Stimulated activated CD4-positive, alpha-beta T cell treated with anti-CD3 and anti-CD28 coated beads, TNF-alpha, amount 100 ng/mL, for 1 hour (primary cell): ENCODE data around the gene PAM.
"Not testable (repeated sequence)": the region's sequence is repeated elsewhere in the genome, so short reads cannot be mapped to it uniquely, and the experiment has no call there.

ENCODE experiments used
- DNase-seq, 3 donors: peaks; one replicate each; pipeline ENCODE4 v3.0.0-alpha.2; 2020; ENCODE audit warnings: low read depth in 3 of 3, low spot score in 1 of 3

The PAM gene

GRCh38 chr5:102981957-102982635 lies 227.0 kb downstream of the PAM start:
- no peak for DNase-seq

DNA sequence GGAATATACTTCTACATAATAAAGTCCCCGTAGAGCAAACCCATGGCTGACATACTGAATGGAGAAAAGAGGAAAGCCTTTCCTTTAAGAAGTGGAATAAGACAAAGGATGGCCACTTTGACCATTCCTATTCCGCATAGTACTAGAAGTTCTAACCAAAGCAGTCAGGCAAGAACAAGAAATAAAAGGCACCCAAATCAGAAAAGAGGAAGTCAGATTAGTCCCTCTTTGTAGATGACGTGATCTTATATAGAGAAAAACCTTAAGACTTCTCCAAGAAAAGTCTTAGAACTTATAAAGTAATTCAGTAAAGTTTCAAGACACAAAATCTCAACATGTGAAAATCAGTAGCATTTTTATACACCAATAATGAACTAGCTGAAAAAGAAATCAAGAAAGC lies 231.0 kb downstream of the PAM start:
- no peak for DNase-seq

- DNase-seq = no peak
Measured at GRCh38 chr5:102988459-102988858, 233.4 kb downstream of the PAM start.

- no peak for DNase-seq
Measured at GRCh38 chr5:102991802-102992201, 236.7 kb downstream of the PAM start.

- no peak for DNase-seq
Measured at GRCh38 chr5:102996011-102996575, 241.0 kb downstream of the PAM start.

DNA sequence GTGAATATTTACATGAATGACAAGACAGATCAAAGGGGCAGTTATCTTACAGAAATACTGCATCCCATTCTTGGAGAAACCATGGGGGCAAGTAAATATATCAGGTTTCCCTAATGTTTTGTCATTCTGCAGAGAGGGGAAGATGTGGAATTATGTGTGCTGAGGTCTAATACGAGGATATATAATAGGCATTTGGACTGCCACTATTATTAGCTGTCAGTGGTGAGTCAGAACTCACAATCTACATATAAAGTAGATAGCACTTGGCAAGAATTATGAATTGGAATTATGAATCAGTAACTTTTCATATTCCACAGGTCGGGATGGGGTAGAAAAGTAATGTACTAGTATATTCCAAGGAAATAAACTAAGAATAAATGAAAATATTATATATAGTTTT lies 243.1 kb downstream of the PAM start:
- DNase-seq = no peak

GRCh38 chr5:102999191-102999590 lies 244.1 kb downstream of the PAM start:
- no peak for DNase-seq

- DNase-seq = not testable (repeated sequence)
Measured at GRCh38 chr5:102999621-103000020, 244.5 kb downstream of the PAM start.

- no peak for DNase-seq
Measured at GRCh38 chr5:103000089-103000488, 245.0 kb downstream of the PAM start.

DNA sequence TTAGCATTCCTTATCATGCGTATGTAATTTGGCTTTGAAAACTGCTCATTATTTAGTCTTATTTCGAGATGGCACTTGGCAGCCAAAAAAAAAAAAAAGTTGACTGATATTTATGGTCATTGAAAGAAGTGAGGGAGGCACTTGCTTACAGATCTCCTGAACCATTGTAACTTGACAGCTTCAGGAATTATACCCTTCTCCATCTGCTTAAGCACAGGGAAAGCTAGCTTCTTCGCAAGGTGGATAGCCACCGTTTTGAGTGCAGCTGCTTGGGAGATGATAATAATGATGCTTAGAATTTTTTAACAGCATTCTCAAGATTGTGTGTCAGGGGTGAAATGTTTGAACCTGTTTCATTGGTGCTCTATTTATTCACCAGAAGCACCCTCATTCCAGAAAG lies 248.8 kb downstream of the PAM start:
- DNase-seq = no peak

DNA sequence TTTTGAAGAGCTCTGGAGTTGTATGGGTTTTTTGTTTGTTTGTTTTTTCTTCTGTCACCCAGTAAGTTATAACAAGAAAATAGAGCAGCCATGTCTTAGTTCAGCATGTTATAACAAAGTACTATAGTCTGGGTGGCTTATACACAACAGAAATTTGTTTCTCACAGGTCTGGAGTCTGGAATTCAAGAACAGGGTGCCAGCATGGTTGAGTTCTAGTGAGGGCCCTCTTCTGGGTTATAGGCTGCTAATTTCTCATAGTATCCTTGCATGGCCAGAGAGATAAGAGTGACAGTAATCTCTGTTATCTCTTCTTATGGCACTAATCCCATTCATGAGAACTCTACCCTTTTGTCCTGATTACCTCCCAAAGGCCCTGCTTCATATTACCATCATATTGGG lies 250.2 kb downstream of the PAM start:
- no peak for DNase-seq

GRCh38 chr5:103006921-103007320 lies 251.8 kb downstream of the PAM start:
- no peak for DNase-seq

DNA sequence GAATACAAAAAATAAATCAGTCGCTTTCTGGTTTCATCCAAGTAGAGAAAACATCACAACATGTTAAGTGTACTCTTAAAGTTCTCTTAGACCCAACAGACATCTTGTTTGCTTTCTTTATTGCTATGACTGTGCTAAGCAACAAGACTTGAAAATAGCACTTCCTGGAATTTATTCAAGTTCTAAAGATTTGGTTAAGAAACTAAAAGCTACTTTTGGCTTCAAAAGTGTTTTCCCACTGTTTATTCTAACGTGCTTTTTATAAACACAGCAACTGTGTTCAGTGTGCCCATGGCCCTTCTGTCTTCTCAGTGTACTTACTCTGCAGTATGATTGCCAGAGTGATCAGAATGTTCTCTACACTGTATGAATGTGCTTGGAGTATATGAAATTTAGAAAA lies 255.1 kb downstream of the PAM start:
- no peak for DNase-seq

DNA sequence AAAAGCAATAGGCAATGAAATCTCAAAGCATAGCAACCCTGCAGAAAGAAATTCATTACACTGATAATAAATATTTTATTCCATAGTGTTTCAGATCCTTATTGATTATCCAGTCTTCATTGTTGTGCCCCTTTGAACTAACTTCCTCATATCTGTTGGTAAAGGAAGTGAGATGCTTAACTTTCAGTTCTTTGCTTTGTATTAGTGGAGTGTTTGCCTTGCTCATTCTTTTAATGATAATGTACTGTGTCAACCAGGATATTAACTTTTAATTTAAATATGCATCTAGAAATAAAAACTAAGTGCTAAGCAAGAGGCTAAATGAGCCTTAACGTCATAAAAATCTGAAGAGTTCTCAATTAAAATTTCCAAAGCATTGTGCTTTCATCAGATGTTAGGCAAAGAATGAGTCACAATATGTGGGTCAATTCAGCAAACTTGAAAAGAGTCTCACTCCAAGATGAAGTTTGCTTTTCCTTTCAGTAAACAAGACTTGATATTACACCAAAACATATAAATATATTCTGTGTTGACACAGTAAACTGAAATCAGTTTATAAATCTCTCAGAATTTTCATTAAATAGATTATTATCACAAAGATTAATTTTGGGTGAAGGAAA lies 258.9 kb downstream of the PAM start:
- DNase-seq = no peak

DNA sequence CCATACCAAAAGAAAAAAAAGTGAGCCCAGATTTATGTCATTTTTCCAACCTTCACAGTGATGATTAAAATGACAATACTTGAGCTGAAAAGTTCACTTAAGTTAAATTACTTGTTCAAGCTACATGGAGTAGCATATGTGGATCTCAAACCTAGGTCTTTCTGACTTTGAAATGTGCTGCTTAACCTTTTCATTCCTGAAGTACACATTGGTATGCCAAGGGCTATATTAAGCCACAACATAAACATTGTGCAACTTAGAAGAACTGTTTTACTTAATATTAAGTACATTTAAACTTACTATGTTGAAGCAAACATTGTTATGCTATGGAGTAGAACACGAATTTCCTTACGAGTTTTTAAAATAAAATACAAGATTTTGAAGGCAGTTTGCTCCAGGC lies 259.9 kb downstream of the PAM start:
- no peak for DNase-seq

DNA sequence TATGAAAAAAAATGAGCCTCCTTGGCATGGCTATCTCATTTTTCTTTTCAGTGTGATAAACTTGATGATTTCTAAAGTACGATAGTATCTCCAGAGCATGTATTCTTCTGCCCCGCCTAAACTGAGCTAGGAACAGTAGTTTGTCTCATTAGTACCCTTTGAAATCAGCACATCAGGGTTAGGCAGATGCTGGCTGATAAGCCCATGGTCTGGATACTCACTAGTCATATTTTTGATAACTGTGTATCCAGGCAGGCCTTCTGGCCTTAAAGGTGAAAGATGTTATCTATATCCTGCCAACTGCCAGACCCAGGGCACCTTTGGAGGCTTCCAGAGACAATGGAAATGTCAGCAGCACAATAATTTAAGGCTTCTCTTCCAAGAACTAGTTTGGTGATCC lies 261.1 kb downstream of the PAM start:
- no peak for DNase-seq

- DNase-seq = no peak
Measured at GRCh38 chr5:103019804-103020203, 264.7 kb downstream of the PAM start.

DNA sequence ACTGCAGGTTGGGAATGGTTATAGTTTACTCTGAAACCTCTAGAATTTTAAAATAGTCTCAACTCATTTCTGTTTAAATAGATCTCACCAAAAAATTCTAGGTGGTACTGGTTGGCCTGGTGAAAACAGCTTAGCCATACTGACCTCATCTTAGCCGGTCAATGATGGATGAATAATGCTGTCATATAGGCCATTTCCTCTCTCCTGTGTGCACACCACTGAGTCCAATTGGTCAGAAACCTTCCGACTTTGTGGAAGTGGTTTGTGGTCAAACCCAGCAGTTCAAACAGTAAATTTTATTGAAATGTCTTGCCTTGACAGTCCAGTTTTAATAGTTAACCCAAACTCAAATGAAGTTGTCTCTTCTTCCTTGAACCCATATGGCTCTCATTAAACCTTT lies 266.2 kb downstream of the PAM start:
- DNase-seq = no peak

GRCh38 chr5:103027267-103027666 lies 272.2 kb downstream of the PAM start:
- DNase-seq = no peak

- no peak for DNase-seq
Measured at GRCh38 chr5:103031607-103032006, 276.5 kb downstream of the PAM start.

DNA sequence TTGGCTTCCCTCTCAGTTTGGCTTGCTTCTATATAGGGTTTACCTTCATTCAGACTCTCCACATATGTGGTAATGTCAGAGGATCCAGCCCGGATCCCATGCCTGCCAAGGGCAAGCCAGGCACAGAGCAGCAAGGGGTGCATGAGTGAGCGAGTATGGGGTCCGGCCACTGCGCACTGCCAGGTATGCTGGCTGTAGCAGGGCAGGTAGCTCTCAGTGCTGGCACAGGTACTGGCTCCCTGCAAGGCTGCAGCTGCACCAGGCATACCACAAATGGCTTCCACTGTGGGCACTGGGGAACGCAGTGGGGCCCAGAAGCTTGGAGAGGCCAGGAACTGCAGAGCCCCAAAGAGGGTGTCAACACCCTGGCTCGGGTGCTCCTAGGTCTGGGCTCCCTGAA lies 278.6 kb downstream of the PAM start:
- DNase-seq = no peak

DNA sequence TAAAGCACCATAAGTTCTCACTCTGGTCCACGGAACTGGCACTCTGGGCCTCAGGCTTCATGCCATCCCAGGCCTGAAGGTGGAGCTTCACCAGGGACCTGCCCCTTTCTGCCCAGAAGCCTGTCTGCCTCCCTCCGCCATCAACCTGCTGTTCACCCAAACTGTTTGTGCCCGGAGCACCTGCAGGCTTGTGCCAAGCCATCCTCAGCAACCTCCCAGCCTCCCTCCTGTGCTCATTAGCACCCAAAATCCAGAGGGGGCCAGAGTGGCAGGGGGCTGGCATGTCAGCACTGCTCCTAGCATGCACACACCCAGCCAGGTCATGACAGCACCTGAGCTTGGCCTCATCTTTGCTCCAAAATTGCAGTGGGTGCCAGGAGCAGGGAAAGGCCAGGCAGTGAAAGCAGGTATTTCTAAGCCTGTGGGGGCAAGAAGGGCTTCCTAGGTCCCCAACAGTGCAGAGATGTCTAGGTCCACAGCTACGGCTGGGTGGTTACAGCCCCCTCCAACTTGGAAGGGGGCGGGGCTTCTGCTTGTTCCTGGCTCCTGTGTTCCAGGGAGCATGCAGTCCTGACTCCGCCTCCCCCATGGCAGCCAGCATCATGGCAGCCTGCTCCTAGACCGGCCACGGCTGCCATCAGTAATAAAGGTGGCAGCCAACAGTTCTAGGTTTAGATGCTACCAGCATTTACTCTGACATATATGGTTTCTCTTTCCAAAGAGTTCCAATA lies 279.7 kb downstream of the PAM start:
- DNase-seq = no peak
